Stomach (tissue), 4 donors: ENCODE measurements around the gene CAMK1G.

Experiments
- POLR2A ChIP-seq, 4 donors: fragments of 450-650 bp; IDR thresholded peaks; one replicate each; pipeline ENCODE4 v1.6.1; 2016; ENCODE audit warnings: antibody characterized with exemption in 4 of 4, control low read depth in 2 of 4, mild to moderate bottlenecking in 1 of 4, moderate library complexity in 1 of 4
- TF ChIP-seq, protein P1 (sequence below), 7 experiments: fragments of 450-650 bp in 4 of 7; fragments of 200-600 bp in 3 of 7; sonication (generic) in 3 of 7; IDR thresholded peaks; one replicate each; pipeline ENCODE4 v1.5.1; 2016 to 2019; ENCODE audit warnings: antibody characterized with exemption in 7 of 7, control low read depth in 2 of 7, mild to moderate bottlenecking in 1 of 7

DNA sequence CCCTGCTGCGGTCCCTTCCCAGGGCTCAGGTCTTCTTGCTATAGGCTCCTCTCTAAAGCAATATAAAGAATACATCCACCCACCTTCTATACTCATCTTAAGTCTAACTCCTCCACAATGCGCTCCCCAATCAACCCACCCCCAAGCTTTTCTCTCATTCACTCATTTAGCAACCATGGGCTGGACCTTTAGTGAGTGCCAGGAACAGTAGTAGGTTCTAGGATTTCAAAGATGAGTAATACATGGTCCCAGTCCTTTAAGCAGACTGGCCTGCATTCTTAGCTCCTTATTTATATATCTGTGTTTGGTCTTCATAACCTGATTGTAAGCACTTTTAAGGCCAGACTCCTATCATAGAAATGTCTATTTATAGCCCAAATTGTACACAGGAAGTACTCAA, 5.9 kb downstream of the CAMK1G start:
- TF ChIP-seq, protein P1, sequence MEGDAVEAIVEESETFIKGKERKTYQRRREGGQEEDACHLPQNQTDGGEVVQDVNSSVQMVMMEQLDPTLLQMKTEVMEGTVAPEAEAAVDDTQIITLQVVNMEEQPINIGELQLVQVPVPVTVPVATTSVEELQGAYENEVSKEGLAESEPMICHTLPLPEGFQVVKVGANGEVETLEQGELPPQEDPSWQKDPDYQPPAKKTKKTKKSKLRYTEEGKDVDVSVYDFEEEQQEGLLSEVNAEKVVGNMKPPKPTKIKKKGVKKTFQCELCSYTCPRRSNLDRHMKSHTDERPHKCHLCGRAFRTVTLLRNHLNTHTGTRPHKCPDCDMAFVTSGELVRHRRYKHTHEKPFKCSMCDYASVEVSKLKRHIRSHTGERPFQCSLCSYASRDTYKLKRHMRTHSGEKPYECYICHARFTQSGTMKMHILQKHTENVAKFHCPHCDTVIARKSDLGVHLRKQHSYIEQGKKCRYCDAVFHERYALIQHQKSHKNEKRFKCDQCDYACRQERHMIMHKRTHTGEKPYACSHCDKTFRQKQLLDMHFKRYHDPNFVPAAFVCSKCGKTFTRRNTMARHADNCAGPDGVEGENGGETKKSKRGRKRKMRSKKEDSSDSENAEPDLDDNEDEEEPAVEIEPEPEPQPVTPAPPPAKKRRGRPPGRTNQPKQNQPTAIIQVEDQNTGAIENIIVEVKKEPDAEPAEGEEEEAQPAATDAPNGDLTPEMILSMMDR (IDR thresholded peaks at IDR 0.05) = no peak
- no peak for TF ChIP-seq POLR2A (IDR thresholded peaks at IDR 0.05)
